Hepatocyte (in vitro differentiated cells): ENCODE results near the gene CCDC142. TPM values are rescaled to one million over a fixed set of nuclear protein-coding genes. Genes with fewer than 3 reads are reported as not detected.
A peak's percentile ranks its signal among the peaks of the same experiment; 100 is the strongest.

Source experiments
- DNase-seq: peaks from one replicate; pipeline ENCODE4 v3.0.0-alpha.2; 2016; ENCODE audit warnings: low spot score
- H2AFZ ChIP-seq: fragments of 200-600 bp; sonication (generic); 2 replicates; pipeline ENCODE4 v1.6.0; 2016; ENCODE audit warnings: antibody characterized with exemption, mild to moderate bottlenecking
- H3K27ac ChIP-seq: fragments of 200-600 bp; sonication (generic); 2 replicates; pipeline ENCODE4 v1.5.1; 2016; ENCODE audit warnings: mild to moderate bottlenecking
- H3K27me3 ChIP-seq: fragments of 200-600 bp; sonication (generic); 2 replicates; pipeline ENCODE4 v1.6.1; 2016
- H3K36me3 ChIP-seq: fragments of 200-600 bp; sonication (generic); replicated peaks from 2 replicates; pipeline ENCODE4 v1.5.1; 2016; ENCODE audit warnings: low read depth; ENCODE audit not compliant: insufficient read depth
- H3K4me1 ChIP-seq: fragments of 200-600 bp; sonication (generic); 2 replicates; pipeline ENCODE4 v1.5.1; 2016; ENCODE audit warnings: mild to moderate bottlenecking, moderate library complexity; ENCODE audit not compliant: insufficient read depth
- H3K4me2 ChIP-seq: fragments of 200-600 bp; sonication (generic); 2 replicates; pipeline ENCODE4 v1.6.0; 2016
- H3K4me3 ChIP-seq: fragments of 200-600 bp; sonication (generic); 2 replicates; pipeline ENCODE4 v1.5.1; 2016; ENCODE audit warnings: mild to moderate bottlenecking
- H3K79me2 ChIP-seq: fragments of 200-600 bp; sonication (generic); 2 replicates; pipeline ENCODE4 v1.6.0; 2017; ENCODE audit warnings: mild to moderate bottlenecking
- H3K9me2 ChIP-seq: fragments of 200-600 bp; sonication (generic); replicated peaks from 2 replicates; pipeline ENCODE4 v1.6.0; 2017; ENCODE audit warnings: mild to moderate bottlenecking; ENCODE audit not compliant: insufficient read depth
- H3K9me3 ChIP-seq: fragments of 200-600 bp; sonication (generic); 2 replicates; pipeline ENCODE4 v1.5.1; 2016; ENCODE audit warnings: low read depth, mild to moderate bottlenecking
- H4K20me1 ChIP-seq: fragments of 200-600 bp; sonication (generic); 2 replicates; pipeline ENCODE4 v1.6.0; 2016; ENCODE audit warnings: mild to moderate bottlenecking; ENCODE audit not compliant: insufficient read depth, poor library complexity, severe bottlenecking
- EZH2 ChIP-seq: fragments of 200-600 bp; sonication (generic); IDR thresholded peaks from 2 replicates; pipeline ENCODE4 v1.6.1; 2016; ENCODE audit warnings: antibody characterized with exemption, mild to moderate bottlenecking, borderline replicate concordance
- EZH2phosphoT487 ChIP-seq: fragments of 200-600 bp; sonication (generic); IDR thresholded peaks from one replicate; pipeline ENCODE4 v1.6.1; 2018; ENCODE audit warnings: antibody characterized with exemption, mild to moderate bottlenecking, low read depth, moderate library complexity; ENCODE audit not compliant: unreplicated experiment, severe bottlenecking
- WGBS: methylation state at CpG from one replicate; pipeline ENCODE4 v1.1.6; 2016; ENCODE audit warnings: low lambda C conversion rate; ENCODE audit errors: missing lambda C conversion rate; 5-methylcytosine and 5-hydroxymethylcytosine counted together
- polyA plus RNA-seq: library from polyadenylated mRNA; unstranded; fragments of >200 nt; fragmentation: Nextera tagmentation; extraction: Ambion mirVana; gene quantifications from 2 replicates; pipeline ENCODE4 v1.2.1, GENCODE V29; 2016
- total RNA-seq: library from RNA; depleted of rRNA; stranded (reverse); fragments of >200 nt; gene quantifications from 2 replicates; pipeline ENCODE4 v1.2.3, GENCODE V29; 2014
- TF ChIP-seq, protein P1 (sequence below): fragments of 200-600 bp; sonication (generic); IDR thresholded peaks from 2 replicates; pipeline ENCODE4 v1.5.1; 2016; ENCODE audit warnings: antibody characterized with exemption, mild to moderate bottlenecking; ENCODE audit not compliant: poor library complexity

Gene CCDC142
- total and polyA plus RNA-seq, 2 experiments from 2014 or later = 11.6 to 16.6 TPM

DNA sequence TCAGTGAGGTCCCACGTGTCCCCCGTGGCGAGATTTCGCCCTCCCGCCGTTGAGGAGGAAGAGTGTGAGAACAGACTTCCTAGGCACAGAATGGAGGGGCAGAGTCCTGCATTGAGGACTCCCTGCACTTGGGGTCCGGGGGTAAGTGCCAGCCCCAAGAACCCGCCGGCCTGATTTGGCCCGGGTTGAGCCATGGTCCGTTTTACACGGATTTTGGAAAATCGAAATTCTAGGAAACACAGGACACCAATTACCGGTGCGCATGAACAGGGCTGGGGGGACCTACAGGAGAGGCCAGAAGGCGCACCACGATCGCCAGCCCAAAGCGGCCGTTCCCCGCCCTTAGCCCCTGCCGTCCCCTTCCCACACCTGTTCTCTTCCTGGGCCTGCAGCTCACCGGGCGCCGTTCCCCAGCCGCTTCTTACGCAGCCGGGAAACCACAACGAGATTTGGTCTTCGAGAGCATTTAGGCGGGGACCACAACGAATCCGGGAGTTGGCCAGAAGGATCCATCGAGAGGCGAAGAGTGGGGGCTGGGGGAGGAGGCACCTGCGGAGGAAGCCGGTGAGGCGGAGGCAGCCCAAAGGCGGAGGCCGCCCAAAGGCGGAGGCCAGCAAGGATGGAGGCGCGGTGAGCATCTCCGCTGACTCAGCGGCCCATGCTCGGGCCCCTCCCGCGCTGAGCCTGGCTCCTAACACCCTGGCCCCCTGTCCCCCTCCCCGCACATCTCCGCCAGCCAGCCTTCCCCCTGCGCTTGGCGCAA, 31.0 kb upstream of the CCDC142 start:
- DNase-seq = no peak
- no peak overlapping the region for H3K4me3 ChIP-seq
- peaks cover 6% of the 10 kb centered on the region for H3K4me1 ChIP-seq
- no peak overlapping the region for H3K27ac ChIP-seq
- no peaks in the 10 kb centered on the region for H3K9me3 ChIP-seq
- peak overlapping the region; percentile 64 for H3K4me2 ChIP-seq
- H3K79me2 ChIP-seq = no peaks in the 10 kb centered on the region
- H3K36me3 ChIP-seq = no peaks in the 10 kb centered on the region
- H2AFZ ChIP-seq = no peak overlapping the region
- peaks cover 92% of the 10 kb centered on the region for H3K27me3 ChIP-seq
- 3% methylated on average over 40 of the region's 52 CpGs for WGBS
- H3K9me2 ChIP-seq = no peaks in the 10 kb centered on the region
- no peaks in the 10 kb centered on the region for H4K20me1 ChIP-seq
- TF ChIP-seq, protein P1, sequence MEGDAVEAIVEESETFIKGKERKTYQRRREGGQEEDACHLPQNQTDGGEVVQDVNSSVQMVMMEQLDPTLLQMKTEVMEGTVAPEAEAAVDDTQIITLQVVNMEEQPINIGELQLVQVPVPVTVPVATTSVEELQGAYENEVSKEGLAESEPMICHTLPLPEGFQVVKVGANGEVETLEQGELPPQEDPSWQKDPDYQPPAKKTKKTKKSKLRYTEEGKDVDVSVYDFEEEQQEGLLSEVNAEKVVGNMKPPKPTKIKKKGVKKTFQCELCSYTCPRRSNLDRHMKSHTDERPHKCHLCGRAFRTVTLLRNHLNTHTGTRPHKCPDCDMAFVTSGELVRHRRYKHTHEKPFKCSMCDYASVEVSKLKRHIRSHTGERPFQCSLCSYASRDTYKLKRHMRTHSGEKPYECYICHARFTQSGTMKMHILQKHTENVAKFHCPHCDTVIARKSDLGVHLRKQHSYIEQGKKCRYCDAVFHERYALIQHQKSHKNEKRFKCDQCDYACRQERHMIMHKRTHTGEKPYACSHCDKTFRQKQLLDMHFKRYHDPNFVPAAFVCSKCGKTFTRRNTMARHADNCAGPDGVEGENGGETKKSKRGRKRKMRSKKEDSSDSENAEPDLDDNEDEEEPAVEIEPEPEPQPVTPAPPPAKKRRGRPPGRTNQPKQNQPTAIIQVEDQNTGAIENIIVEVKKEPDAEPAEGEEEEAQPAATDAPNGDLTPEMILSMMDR = no peak
- TF ChIP-seq EZH2phosphoT487 = peak; percentile 83
- TF ChIP-seq EZH2 = peak; percentile 76

DNA sequence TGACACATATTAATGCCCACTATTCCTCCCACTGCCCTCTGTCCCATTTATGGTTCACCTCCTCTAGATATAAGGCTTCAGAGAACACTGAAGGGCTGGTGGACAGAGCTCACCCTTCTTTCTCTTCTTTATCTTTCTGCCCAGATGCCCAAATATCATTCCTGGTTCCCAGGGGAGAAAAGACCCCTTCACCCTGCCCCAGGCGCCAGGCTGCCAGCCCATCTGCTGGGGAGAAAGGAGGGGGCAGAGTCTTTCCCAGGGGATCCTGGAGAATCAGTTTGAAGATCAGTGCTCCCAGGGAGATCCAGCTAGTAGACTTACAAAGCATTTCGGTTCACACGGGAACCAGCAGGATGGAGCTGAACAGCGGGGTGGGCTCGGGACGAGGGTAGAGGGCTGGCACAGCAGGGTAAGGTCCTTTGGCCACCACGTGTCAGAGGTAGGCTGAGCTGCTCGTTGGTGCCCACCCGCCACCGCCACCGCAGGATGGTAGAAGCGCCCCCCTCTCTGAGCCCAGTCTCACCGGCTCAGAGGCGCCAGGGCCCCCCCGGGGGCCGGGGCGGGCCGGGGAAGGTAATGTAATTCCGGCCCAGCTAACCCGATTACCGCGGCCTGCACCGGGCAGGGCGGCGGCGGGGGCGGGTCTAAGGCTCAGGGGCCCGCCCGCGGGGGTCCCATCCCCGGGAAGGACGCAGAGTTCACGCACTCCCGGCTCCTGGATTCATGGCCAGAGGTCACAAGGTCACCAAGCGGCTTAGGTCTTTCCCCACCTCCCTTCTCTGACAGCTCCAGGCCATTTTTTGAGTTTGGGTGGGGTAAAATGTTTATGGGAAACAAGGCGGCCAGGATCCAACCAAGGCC, 30.2 kb upstream of the CCDC142 start:
- H3K27ac ChIP-seq = no peak overlapping the region
- H2AFZ ChIP-seq = no peak overlapping the region
- peaks cover 84% of the 10 kb centered on the region for H3K27me3 ChIP-seq
- H3K4me1 ChIP-seq = peaks cover 10% of the 10 kb centered on the region
- no peaks in the 10 kb centered on the region for H3K9me3 ChIP-seq
- H4K20me1 ChIP-seq = no peaks in the 10 kb centered on the region
- no peak for DNase-seq
- no peaks in the 10 kb centered on the region for H3K79me2 ChIP-seq
- no peaks in the 10 kb centered on the region for H3K9me2 ChIP-seq
- 3% methylated on average over 11 of the region's 36 CpGs for WGBS
- peak; percentile 15 for TF ChIP-seq EZH2
- TF ChIP-seq, protein P1 = no peak
- no peak overlapping the region for H3K4me3 ChIP-seq
- no peak overlapping the region for H3K4me2 ChIP-seq
- H3K36me3 ChIP-seq = no peaks in the 10 kb centered on the region

GRCh38 chr2:74511104-74511989, 28.5 kb upstream of the CCDC142 start:
- Histone ChIP-seq H2AFZ (no peak overlapping the region), H3K27ac (no peak overlapping the region), H3K4me3 (no peak overlapping the region), H3K9me3 (no peaks in the 10 kb centered on the region), H3K9me2 (no peaks in the 10 kb centered on the region), H3K36me3 (no peaks in the 10 kb centered on the region), H3K4me2 (no peak overlapping the region), H3K79me2 (peaks cover 7% of the 10 kb centered on the region), H3K27me3 (peaks cover 67% of the 10 kb centered on the region), H4K20me1 (no peaks in the 10 kb centered on the region), H3K4me1 (peaks cover 13% of the 10 kb centered on the region)
- no peak for DNase-seq
- no peak for TF ChIP-seq EZH2phosphoT487
- TF ChIP-seq, protein P1 = no peak
- no peak for TF ChIP-seq EZH2
- WGBS = 57% methylated on average over 11 of the region's 11 CpGs
